GM18507 (cell line): ENCODE results near the gene PGPEP1.
"Not testable (repeated sequence)": the region's sequence is repeated elsewhere in the genome, so short reads cannot be mapped to it uniquely, and the experiment has no call there.

Experiments
- DNase-seq: peaks from one replicate; pipeline ENCODE4 v3.0.0; 2011; ENCODE audit warnings: low read depth; ENCODE audit not compliant: insufficient read length; ENCODE audit errors: extremely low spot score
- FAIRE-seq: peaks from 2 replicates; lab custom pipeline; 2011; peaks lifted over from hg19 to GRCh38; lab: Jason Lieb, UNC

The PGPEP1 gene

DNA sequence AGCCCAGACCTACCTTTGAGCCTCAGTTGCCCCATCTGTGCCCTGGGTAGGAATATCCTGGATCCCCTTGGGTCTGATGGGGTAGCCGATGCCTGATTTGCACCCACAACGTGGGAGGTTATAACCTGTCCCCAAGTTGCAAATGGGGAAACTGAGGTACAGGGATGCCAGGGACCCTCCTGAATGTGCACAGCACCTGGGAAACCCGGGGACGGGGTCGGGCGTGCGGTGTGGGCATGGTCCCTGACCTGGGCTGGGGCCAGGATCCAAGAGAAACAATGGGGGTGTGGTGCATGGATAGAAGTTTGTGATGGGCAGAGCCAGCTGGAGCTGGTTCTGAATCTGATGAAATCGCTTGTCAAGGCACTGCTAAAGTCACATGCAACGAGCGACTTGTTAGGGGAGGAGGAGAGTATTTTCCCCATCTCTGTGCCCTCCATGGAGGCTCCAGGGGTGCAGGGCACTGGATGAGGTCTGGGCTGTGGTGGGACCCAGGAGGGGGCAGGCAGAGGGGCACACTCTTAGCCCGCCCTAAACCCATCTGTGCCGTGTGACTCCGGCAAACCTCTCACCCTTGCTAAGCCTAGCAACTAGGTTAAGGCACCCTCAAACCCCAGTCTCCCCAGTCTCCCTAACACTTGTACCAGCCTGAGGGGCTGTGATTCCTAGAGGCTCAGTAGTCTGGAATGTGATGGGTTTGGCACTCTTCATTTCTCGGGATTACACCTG lies 46.3 kb downstream of the PGPEP1 start:
- DNase-seq (no peak), FAIRE-seq (no peak)

DNA sequence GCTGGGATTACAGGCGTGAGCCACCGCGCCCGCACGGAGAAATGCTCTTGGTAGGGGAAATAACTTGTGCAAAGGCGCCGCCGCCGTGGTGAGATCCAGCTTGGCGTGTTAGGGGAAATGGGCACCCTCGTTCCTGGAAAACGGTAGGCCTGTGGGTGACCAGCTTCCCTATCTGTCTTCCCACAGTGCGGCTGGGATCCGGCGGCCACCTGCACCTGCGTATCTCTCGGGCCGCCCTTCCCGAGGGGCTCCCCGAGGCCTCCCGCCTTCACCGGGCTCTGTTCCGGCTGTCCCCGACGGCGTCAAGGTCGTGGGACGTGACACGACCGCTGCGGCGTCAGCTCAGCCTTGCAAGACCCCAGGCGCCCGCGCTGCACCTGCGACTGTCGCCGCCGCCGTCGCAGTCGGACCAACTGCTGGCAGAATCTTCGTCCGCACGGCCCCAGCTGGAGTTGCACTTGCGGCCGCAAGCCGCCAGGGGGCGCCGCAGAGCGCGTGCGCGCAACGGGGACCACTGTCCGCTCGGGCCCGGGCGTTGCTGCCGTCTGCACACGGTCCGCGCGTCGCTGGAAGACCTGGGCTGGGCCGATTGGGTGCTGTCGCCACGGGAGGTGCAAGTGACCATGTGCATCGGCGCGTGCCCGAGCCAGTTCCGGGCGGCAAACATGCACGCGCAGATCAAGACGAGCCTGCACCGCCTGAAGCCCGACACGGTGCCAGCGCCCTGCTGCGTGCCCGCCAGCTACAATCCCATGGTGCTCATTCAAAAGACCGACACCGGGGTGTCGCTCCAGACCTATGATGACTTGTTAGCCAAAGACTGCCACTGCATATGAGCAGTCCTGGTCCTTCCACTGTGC lies 47.9 kb downstream of the PGPEP1 start:
- DNase-seq, result peak; percentile 87
- peak; percentile 90 for FAIRE-seq

DNA sequence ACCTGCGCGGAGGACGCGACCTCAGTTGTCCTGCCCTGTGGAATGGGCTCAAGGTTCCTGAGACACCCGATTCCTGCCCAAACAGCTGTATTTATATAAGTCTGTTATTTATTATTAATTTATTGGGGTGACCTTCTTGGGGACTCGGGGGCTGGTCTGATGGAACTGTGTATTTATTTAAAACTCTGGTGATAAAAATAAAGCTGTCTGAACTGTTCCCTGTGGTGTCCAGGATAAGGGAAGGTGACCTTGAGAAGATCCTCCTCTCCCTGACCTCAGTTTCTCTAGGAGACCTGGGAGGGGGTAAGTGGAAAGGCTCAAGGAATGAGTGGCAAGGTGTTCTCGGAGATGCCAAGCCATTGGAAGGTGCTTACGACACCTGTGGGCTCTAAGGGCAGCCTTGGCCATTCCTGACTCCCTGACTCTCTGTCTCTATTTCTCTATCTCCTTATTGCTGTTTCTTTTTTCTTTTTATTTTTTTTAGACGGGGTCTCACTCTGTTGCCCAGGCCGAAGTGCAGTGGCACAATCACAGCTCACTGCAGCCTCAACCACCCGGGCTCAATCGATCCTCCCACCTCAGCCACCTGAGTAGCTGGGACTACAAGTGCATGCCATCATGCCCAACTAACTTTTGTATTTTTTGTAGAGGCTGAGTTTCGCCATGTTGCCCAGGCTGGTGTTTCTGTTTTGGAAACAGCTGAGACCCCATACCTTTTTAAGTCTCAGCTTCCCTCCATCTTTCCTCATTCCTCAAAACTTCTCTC lies 48.7 kb downstream of the PGPEP1 start:
- no peak for DNase-seq
- FAIRE-seq, result no peak

DNA sequence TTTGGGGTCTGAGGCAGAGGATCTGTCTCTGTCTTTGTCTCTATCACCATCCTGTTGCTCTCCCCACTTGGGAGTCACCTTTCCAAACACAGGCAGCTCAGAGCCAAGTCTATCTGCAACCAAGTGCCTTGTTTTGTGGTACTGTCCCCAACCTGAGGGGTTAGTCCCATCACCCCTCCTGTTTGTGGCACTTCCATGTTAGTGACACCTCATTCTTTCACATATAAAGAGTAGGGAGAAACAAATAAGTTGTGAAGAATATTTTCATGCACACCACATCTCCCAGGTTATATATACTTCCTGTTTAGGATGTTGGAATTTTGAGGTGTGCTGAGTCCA lies 49.3 kb downstream of the PGPEP1 start:
- DNase-seq (no peak), FAIRE-seq (no peak)

DNA sequence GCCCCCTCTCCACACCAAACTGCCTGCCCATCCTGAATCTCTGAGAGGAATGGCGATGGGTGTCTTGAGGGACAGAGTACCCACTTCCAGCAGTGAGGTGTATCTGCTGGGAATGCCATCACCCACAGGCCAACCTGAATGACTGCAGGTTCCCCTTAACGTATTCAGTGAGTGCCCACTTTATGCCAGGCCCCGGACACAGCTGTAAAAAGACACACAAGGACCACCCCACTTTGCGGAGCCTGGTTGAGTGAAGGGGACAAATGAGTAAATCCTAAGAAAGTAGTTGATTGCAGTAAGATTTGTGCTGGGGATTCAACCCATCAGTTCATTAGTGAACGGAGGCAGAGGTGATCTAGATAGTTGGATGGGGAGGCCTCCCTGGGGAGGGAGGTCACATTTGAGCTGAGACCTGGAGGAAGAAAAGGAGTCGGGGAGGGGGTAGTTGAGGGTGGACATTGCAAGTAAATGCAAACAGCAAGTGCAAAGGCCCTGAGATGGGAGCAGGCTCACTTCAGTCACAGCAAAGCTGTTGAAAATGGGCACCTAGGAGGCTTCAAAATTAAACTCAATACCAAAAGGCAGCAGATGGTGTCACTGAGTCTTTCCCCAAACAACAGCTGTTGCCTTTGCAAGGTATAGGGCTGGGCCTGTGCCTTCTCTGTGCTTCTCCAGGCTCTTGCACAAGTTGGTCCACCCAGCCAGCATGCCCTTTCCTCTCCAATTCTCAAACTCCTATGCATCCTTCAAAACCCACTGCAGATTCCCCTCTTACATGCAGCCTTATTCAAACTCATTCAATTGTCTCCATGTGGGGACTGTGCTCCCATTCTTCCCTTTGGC lies 49.9 kb downstream of the PGPEP1 start:
- FAIRE-seq (no peak), DNase-seq (no peak)

DNA sequence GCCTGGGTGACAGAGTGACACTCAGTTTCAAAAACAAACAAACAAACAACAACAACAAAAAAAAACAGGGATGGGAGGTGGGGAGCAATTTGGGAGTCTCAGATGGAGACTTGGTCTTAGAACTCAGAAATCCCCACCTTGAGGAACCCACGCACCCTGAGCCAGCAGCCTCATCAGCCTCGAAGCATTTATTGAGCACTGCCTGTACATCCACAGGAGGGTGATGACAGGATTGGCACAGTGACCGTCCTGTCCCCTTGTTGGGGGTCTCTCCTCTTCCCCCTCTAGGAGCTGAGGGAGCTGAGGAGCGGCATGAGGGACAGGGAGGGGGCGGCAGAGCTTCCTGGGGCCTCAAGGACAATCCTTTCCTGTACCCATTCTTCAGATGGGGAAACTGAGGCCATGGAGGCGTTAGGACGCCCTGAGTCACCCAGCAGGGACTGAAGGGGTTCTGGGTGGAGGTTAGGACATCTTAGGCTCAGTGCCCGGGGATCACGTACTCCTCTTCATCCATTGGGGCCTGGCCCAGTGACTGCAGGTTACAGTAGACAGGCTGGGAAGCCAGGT lies 51.2 kb downstream of the PGPEP1 start:
- DNase-seq, result no peak
- FAIRE-seq, result no peak

DNA sequence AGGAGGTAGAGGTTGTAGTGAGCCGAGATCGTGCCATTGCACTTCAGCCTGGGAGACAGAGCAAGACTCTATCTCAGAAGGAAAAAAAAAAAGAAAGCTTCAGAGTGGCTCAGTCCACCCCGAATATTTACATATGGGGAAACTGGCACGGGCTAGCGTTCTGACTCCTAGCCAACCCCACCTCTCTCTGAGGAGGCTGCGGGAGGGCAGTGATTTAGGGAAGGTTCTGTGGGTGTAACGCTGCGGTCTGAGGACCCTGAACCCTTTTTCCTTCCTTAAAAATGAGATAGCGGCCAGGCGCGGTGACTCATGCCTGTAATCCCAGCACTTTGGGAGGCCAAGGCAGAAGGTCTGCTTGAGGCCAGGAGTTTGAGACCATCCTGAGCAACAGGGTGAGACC lies 52.0 kb downstream of the PGPEP1 start:
- no peak for FAIRE-seq
- no peak for DNase-seq

DNA sequence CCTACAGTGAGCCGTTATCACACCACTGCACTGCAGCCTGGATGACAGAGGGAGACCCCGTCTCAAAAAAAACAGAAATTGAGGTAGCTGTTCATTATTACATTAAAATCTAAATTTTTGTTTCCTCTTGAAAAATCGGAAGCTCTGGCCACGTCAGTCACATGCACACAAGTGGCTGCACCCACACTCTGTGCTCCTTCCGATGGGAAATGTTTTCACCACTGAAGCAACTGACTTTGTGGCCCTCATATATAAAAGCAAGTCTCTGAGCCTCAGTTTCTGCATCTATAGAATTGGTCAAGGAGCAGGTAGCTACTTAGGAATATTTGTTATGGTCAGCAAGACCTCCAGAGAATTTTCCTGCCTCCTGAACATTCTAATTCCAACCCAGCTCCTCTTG lies 52.5 kb downstream of the PGPEP1 start:
- FAIRE-seq (no peak), DNase-seq (no peak)

DNA sequence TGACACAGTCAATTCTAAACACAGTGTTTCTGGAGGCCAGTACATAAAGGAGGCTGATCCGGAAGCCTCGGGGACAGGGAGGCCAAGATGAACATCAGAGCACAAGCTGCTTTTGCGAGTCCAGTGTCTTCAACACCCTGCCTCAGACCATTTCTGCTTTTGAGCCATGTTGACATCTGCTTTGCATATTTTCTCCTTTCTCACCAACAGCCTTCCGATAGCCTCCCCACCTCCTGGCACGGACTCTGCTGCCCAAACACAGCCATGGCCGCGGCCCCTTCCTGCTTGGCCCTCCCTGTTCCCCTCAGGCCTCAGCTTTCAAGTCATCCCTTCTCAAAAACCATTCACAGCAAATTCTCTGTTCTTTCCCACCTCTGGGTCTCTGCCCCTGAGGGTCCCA lies 53.4 kb downstream of the PGPEP1 start:
- DNase-seq (no peak), FAIRE-seq (no peak)

DNA sequence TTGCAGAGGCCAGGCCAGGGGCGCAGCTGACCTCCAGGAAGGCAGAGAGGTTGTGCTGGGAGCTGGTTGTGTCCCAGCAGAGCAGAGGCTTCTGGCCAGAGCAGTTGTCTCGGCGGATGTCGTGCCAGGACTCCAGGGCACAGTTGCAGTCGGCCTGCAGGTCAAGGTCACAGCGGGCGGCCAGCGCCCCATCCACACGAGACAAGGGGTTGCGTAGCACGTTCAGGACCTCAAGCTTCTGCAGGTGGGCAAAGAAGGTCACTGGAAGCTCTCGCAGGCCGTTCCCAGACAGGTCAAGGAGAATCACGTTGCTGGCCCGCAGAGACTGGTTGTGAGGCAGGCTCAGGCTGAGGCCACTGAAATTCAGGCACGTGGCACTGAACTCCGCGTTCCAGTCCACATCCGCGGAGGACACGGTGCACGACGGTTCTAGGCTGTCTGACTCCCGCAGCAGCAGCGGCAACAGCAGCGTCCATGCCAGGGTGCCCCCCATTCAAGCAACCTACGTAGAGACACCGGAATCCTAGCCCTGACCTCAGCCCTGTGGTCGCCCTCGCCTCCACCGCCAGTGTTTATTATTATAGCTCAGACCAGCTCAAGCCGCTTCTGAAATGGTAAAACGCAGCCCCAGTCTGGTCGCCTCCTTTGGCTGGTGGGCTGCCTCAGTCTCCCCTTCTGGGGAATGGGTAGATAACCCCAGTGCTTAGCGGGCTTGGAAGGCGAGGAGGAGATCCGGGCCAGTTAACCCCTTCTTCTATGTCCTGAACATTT lies 56.3 kb downstream of the PGPEP1 start:
- no peak for DNase-seq
- no peak for FAIRE-seq

DNA sequence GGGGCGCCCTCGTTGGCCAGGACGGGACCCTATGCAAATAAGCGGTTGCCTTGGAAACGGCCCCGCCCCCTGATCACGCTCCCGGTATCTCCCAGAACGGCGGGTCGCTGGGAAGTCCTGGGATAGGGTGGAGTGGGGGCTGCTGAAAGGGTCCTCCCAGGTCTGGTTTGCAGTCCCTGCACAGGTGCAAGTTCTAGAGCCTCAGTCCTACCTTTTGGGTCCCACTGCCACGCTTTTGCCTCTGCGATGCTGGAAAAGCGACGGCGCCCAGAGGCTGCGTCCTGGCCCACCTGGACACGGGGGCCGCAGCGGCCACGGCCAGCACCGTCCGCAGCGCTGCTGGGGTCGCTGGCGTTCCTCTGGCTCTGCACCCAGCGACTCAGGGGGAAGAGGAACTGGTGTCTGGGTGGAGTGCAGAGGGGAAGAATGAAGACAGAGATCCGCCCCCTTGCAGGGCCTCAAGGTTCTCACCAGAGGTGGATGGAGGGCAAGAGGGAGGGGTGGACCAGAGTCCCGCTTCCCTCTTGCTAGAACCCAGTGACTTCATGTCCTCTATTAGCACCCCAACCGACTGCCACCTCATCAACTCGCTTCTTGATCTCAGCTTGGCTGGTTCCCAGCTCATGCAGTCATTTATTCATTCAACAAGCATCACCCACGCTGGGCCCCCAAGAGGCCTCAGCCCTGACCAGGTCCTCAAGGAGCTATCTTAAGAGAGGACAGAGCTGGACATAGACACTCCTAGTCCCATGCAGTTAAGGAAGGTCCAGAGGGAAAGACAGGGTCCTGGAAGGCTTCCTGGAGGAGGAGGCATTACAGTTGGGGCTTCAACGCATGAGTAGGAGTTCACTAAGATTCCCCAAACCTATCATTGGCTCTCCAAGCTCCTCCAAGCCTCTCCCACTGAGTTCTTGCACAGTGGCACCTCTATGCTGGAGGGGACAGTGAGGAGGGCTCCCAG lies 57.1 kb downstream of the PGPEP1 start, which contains the start of gene LRRC25:
TSS of gene LRRC25 (minus strand) at position 381 of the 961 bp plus-strand sequence. CDS start 659 bp downstream, outside the sequence.
- DNase-seq, result no peak
- peak; percentile 75 for FAIRE-seq

DNA sequence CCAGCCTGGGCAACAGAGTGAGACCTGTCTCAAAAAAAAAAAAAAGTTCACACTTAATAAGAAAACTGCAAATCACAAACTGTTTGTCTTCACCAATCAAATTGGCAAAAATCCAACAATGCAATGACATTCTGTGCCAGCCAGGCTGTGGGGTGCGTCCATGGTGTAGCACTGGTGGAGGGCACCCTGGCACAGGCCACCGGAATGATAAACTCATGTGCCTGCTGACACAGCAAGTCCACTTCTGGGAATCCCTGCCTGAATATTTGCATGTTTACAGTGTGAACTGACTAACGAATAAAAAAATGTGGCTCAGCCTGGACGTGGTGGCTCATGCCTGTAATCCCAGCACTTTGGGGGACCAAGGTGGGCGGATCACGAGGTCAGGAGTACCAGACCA lies 58.6 kb downstream of the PGPEP1 start:
- DNase-seq, result no peak
- FAIRE-seq, result no peak

DNA sequence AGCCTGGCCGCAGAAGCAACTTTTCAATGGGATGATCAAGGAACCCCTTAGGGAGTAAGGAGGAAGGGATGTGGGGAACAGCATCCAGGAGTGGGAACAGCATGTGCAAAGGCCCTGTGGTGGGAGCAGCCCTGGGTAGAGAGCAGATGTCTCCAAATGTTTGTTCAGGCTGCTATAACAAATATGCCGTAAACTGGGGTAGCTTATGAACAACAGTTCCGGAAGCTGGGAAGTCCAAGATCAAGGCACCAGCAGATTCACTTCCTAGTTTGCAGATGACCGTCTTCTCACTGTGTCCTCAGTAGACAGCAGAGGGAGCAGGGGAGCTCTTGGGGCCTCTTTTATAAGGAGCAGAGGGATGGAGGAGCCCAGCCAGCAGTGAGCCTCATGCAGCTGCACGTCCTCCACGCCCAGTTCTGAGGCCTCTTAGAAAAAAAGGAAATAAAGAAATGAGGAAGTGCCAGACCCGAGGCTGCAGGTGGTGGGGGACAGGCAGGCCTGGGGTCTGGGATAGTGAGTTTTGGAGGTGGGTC lies 61.2 kb downstream of the PGPEP1 start:
- FAIRE-seq (peak; percentile 63), DNase-seq (no peak)

DNA sequence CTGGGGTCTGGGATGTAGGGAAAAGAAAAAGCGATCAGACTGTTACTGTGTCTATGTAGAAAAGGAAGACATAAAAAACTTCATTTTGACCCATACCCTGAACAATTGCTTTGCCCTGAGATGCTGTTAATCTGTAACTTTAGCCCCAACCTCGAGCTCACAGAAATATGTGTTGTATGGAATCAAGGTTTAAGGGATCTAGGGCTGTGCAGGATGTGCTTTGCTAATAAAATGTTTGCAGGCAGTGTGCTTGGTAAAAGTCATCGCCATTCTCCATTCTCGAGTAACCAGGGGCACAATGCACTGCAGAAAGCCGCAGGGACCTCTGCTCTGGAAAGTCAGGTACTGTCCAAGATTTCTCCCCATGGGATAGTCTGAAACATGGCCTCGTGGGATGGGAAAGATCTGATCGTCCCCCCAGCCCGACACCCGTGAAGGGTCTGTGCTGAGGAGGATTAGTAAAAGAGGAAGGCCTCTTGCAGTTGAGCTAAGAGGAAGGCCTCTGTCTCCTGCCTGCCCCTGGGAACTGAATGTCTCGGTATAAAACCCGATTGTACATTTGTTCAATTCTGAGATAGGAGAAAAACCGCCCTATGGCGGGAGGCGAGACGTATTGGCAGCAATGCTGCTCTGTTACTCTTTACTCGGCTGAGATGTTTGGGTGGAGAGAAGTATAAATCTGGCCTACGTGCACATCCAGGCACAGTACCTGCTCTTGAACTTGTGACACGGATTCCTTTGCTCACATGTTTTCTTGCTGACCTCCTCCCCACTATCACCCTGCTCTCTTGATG lies 62.3 kb downstream of the PGPEP1 start:
- FAIRE-seq, DNase-seq: not testable (repeated sequence)

DNA sequence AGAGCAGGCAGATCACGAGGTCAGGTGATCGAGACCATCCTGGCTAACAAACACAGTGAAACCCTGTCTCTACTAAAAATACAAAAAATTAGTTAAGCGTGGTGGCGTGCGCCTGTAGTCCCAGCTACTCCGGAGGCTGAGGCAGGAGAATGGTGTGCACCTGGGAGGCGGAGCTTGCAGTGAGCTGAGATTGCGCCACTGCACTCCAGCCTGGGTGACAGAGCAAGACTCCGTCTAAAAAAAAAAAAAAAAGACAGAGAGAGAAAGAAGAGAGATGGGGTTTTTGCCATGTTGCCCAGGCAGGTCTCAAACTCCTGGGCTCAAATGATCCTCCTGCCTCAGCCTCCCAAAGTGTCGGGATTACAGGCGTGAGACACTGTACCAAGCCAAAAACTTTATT lies 65.4 kb downstream of the PGPEP1 start:
- FAIRE-seq, DNase-seq: not testable (repeated sequence)

DNA sequence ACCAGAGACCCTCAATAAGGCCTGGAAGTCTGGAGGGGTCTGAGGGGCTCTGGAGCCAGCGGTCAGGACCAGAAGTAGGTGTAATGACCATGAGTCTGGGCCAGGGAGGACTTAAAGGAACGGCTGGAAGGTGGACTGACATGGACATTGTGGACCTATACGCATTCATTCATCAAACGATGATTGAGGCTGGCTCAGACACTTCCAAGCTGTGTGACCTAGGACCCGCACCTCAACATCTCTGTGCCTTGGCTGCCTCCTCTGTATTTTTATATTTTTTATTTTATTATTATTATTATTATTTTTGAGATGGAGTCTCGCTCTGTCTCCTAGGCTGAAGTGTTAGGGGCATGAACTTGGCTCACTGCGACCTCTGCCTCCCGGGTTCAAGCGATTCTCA lies 66.4 kb downstream of the PGPEP1 start:
- FAIRE-seq, result no peak
- no peak for DNase-seq
